NCI-H524 treated with DMSO at 0.1 percent for 48 hours (cell line): Measurements from ENCODE around the gene POLL.

Experiments used
- DNase-seq: peaks from one replicate; lab custom pipeline; 2025; lab: John Stamatoyannopoulos, UW

The POLL gene

GRCh38 chr10:101560298-101561067 lies 27.6 kb downstream of the POLL start:
- no peak for DNase-seq

- DNase-seq, result no peak
Measured at GRCh38 chr10:101559596-101560297, 28.3 kb downstream of the POLL start.

- DNase-seq, result no peak
Measured at GRCh38 chr10:101558671-101559595, 29.1 kb downstream of the POLL start.

GRCh38 chr10:101558204-101558603 lies 29.9 kb downstream of the POLL start:
- no peak for DNase-seq

GRCh38 chr10:101557541-101557940 lies 30.5 kb downstream of the POLL start:
- no peak for DNase-seq

GRCh38 chr10:101552442-101552841 lies 35.6 kb downstream of the POLL start:
- no peak for DNase-seq

GRCh38 chr10:101550965-101551364 lies 37.1 kb downstream of the POLL start:
- DNase-seq, result no peak

- no peak for DNase-seq
Measured at GRCh38 chr10:101545898-101546297, 42.2 kb downstream of the POLL start.

- no peak for DNase-seq
Measured at GRCh38 chr10:101538446-101538845, 49.6 kb downstream of the POLL start.

- no peak for DNase-seq
Measured at GRCh38 chr10:101536800-101537199, 51.3 kb downstream of the POLL start.

GRCh38 chr10:101535949-101536348 lies 52.1 kb downstream of the POLL start:
- no peak for DNase-seq

- no peak for DNase-seq
Measured at GRCh38 chr10:101529725-101530553, 58.1 kb downstream of the POLL start.

GRCh38 chr10:101529207-101529606 lies 58.9 kb downstream of the POLL start:
- no peak for DNase-seq
